Central memory CD4-positive, alpha-beta T cell (primary cell): ENCODE measurements around the gene BBX.
"Not testable (repeated sequence)": the region's sequence is repeated elsewhere in the genome, so short reads cannot be mapped to it uniquely, and the experiment has no call there.

ENCODE experiments used
- DNase-seq: peaks from one replicate; pipeline ENCODE4 v3.0.0; 2022

BBX gene

DNA sequence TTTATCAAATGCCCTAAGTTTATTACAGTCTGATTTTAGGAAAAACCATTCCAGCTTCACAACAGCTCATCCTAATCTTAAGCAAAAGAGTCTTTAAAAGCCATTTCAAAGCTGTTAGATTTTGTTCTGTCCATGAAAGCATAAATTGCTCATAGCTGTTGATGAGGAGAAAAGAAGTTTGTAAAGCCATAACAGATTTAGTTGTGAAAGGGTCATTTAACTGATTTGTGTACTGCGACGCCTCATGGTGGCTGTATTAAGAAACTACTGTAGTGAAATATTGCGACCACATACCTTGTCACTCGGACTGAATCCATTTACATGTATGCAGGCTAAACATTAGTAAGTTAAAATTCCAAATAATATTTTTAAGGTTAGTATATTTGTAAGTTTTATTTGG, 20.9 kb downstream of the BBX start:
- DNase-seq, result no peak

- no peak for DNase-seq
Observed at GRCh38 chr3:107545680-107546120, 22.9 kb downstream of the BBX start.

GRCh38 chr3:107548601-107549000, 25.8 kb downstream of the BBX start:
- no peak for DNase-seq

GRCh38 chr3:107555359-107555758, 32.6 kb downstream of the BBX start:
- DNase-seq, result no peak

GRCh38 chr3:107557743-107558142, 35.0 kb downstream of the BBX start:
- DNase-seq, result no peak

DNA sequence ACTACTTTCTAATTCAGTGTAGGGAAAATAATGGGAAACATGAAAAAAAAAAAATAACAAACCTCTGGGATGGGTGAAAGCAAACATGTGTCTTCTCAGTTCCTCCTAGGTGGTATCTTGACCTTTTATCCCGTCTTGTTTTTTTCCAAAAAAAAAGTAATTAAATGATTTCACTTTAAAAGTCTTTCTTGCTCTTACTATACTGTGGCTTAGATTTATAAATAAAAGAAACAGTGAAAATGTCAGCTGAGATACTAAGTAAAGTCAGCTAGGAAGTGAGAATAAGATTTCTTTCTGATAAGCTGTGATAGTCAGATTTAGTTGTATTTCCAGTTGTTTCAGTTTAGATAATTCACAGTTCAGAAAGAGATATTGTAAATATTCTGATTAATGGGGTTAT, 37.4 kb downstream of the BBX start:
- DNase-seq, result no peak

GRCh38 chr3:107561980-107562379, 39.2 kb downstream of the BBX start:
- no peak for DNase-seq

DNA sequence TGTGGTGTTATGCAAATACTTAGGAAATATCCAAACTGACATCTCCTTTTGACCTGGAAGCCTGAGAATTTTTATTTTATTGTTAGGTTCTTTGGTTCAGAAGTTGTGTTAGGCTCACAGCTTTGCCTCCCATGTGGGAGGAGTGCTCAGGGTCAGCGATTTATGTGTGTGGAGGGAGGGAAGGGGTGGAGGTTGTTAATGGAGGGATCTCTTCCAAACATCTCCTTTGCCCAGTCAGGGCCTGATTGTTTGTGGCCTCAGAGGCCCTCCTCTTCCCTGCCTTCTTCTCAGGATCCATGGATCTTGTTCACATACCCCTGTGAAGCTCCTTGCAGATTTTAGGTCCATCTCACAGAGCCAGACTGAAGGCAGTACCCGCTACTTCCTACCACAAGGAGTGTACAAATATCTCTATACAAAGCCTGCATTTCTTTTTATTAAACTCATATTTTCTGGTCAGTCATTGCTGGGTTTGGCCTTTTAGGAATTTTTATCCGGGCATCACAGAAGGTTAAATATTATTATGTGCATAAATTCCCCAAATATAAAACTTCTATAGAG, 40.3 kb downstream of the BBX start:
- DNase-seq, result no peak

DNA sequence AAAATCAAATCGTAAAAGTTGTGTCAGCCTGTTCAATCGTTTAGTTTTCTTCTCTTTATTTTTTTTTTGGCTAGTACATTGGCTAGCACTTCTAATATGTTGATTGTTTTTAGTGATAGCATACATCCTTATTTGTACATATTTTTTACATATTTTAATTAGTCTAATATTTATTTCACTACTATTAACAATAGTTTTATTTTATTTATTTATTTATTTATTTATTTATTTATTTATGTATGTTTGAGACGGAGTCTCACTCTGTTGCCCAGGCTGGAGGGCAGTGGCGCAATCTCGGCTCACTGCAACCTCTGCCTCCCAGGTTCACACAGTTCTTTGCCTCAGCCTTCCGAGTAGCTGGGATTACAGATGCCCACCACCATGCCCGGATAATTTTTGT, 42.5 kb downstream of the BBX start:
- DNase-seq, result not testable (repeated sequence)

- not testable (repeated sequence) for DNase-seq
Observed at GRCh38 chr3:107571089-107571488, 48.3 kb downstream of the BBX start.

DNA sequence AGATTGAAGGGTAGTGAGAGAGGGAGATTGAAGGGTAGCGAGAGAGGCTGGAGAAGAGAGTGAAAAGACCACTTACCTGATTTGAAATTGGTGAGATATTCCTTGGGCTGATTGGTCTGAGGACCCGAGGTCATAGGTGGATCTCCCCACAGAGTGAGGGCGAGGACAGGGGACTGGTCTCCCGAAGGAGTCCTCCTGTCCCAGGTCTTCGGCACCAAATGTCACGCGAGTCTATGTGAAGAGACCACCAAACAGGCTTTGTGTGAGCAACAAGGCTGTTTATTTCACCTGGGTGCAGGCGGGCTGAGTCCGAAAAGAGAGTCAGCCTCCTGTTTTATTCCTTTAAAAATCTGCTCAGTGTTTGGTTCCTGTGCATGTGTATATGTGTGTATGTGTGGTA, 48.7 kb downstream of the BBX start:
- DNase-seq, result not testable (repeated sequence)

- DNase-seq, result no peak
Observed at GRCh38 chr3:107574650-107575049, 51.9 kb downstream of the BBX start.

DNA sequence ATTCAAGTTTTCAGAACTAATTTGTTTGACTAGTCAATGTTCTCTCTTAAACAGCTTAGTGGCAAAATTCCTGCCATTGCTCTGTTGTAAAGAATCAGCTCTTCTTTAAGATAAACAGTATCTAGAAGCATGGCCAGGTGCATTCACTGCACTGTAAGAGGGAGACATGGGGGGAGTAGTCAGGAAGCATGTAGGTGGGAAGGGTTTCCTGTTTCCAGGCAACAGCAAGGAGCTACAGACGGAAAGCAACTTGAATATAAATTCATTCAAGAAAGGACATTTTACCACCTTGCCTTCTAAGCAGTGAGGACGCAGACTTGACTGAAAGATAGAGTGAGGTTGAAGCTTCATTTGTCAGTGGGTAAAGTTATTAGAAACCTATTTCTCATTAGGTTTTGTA, 55.3 kb downstream of the BBX start:
- no peak for DNase-seq

- DNase-seq, result no peak
Observed at GRCh38 chr3:107578523-107578922, 55.8 kb downstream of the BBX start.

GRCh38 chr3:107579371-107579770, 56.6 kb downstream of the BBX start:
- no peak for DNase-seq

DNA sequence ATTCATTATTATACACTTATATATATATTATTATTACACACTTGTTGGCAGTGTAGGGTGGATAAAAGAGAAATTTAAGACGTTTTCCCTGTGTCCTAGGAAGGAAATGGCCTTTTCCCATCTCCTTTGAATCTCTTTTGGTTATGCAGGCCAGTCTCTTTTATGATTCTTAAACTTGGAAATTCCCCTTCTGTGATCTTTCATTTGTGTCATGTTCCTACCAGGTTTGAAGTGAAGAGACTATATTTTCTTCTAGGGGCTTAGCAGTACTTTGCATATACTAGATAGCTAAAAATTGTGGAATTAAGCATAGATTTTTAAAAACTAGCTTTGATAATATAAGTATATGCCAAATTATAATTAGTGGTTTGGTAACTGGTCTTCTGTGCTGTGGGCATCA, 58.5 kb downstream of the BBX start:
- no peak for DNase-seq

DNA sequence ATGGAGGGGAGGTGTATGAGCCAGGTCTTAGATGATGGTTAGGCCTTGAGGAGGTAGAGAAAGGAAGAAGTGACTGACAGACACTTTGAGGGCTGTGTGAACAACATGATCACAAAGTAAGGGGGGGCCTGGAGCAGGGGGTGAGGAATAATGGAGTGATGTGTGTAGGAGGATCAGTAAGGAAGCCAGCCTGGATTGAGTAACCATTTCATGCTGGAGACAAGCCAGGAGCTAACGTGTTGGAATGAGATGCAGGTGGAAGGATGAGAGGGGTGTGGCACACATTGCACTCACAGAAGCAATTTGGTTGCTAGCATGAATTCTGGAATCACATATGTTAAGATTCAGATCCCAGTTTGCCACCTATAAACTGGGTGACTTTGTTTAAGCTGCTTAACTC, 65.5 kb downstream of the BBX start:
- DNase-seq, result no peak

DNA sequence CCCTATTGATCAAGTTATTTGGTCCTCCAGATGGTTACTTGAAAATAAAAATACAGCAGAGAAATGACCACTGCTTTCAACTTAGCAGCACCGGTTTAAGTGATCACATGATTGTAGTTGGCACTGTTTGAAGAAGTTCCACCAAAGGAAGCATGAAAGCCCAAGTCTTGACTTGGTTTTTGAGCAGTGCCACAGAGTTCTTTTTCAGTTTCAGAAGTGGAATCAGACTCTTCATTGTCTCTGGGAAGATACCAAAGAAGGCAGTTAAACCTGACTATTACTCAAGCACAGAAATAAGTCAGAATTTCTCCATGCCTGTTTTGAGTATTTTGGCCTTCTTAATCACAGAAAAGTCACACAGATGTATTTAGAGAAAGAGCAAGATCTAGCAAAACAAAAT, 66.7 kb downstream of the BBX start:
- no peak for DNase-seq

DNA sequence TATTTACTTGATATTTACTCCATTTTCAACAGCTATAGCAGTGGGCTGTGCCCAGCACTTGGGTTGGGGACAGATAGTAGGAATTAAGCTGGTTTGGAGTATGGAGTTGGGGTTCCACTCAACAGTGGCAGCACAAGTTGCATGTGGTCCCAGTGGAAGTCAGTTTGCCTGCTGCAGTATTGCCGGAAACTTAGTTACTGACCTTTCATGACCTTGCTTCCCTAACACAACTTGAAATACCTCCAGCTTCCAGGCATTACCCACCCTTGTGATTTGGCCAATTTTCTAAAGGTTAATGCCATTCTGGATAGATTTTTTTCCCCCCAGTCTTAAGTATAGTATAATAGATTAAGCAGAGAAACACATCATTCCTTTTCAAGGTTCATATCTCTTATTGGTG, 68.0 kb downstream of the BBX start:
- no peak for DNase-seq

- no peak for DNase-seq
Observed at GRCh38 chr3:107592073-107592472, 69.3 kb downstream of the BBX start.

- no peak for DNase-seq
Observed at GRCh38 chr3:107594870-107595269, 72.1 kb downstream of the BBX start.

DNA sequence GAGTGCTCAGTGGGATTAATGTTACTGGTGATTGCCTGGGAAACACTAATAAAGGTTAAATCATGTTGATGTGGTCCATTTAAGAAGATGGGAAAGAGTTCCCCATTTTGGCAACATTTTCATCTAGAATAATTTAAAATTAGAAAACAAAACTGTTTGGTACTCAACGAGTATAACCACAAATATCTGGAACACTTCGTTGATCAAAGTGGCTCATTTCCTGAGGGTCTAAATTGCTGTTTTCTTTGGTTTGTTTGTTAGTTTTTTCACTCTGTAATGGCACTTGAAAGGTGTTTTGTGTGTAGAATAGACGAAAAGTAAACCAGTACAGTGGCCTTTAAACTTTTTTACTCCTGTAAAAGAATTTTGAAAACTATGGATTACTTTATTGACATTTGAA, 73.9 kb downstream of the BBX start:
- DNase-seq, result no peak

GRCh38 chr3:107598926-107599771, 76.4 kb downstream of the BBX start:
- peak; percentile 37 for DNase-seq

DNA sequence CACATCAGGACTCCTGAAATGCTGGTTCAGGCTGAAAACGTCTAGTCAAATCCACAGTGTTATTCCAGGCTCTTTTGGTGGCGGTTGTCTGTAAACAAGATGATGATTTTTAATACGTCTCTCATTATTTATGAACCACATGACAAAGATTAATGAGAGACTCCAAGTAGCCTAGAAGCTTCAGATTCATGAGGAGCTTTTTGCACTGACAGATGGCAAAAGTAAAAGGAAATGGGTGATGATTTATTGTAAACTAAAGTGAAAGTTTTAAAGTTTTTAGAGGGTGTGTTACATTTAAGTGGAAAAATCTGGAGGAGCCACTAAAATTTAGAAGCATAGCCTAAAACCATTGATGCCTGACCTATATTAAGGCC, 77.0 kb downstream of the BBX start:
- DNase-seq, result no peak

DNA sequence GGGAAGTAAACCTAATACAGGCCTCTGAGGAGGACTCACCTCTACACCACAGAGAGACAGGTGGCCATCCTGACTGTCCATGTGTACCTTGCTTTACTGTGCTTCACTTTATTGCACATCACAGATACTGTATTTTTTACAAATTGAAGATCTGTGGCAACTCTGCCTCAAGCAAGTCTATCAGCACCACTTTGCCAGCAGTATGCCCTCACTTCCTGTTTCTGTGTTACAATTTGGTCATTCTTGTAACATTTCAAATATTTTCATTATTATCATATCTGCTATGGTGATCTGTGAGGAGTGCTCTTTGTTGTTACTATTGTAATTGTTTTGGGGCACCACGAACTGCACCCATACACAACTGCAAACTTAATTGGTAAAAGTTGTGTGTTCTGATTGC, 78.0 kb downstream of the BBX start:
- no peak for DNase-seq
